ENCODE data around the gene INAFM2. TPM values are rescaled to one million over a fixed set of nuclear protein-coding genes. Genes with fewer than 3 reads are reported as not detected.

Gene INAFM2
- total RNA-seq, 1 donor from 2014 or later = 9.5 TPM

DNA sequence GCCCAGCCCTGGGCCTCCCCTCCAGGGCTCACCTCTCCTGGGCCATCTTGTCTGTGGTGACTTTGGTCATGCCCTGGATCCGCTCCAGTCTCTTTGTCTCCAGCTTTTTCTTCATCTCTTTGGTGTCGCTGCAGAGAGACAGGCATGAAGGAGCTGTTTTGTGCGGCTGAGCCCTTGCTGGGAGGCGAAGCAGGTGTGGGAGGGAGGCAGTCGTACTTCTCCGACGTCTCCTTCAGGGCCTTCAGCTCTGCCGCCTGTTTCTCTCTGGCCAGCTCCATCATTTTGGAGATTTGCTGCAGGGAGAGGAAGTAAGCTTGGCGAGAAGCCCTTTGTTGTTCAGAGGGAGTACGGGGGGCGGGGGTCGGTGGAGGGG is 33.0 kb upstream of the INAFM2 start:
- CTCF ChIA-PET = interaction anchor here (6.0 kb wide), 1 partner anchor 47 kb away, joined by 41 read pairs; no protein-coding TSS in a partner anchor
- H3K4me3 Mint-ChIP-seq = no peak overlapping the region
- TF ChIP-seq, protein P1, sequence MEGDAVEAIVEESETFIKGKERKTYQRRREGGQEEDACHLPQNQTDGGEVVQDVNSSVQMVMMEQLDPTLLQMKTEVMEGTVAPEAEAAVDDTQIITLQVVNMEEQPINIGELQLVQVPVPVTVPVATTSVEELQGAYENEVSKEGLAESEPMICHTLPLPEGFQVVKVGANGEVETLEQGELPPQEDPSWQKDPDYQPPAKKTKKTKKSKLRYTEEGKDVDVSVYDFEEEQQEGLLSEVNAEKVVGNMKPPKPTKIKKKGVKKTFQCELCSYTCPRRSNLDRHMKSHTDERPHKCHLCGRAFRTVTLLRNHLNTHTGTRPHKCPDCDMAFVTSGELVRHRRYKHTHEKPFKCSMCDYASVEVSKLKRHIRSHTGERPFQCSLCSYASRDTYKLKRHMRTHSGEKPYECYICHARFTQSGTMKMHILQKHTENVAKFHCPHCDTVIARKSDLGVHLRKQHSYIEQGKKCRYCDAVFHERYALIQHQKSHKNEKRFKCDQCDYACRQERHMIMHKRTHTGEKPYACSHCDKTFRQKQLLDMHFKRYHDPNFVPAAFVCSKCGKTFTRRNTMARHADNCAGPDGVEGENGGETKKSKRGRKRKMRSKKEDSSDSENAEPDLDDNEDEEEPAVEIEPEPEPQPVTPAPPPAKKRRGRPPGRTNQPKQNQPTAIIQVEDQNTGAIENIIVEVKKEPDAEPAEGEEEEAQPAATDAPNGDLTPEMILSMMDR (IDR thresholded peaks at IDR 0.05) = no peak
- DNase-seq (no peak), ATAC-seq (ENCODE audit: low read depth) (no peak)
- H3K27ac Mint-ChIP-seq = no peak overlapping the region
- H3K9me3 Mint-ChIP-seq = no peaks in the 10 kb centered on the region
- no peaks in the 10 kb centered on the region for H3K4me1 Mint-ChIP-seq
- intact Hi-C loops (cut with micrococcal nuclease) = no loop called here
- POLR2A ChIA-PET = interaction anchor here (0.6 to 2.5 kb wide), 4 partner anchors 17 to 672 kb away, joined by 3 to 6 read pairs (median 3); partner anchors contain the start of gene PLCB2
- H3K27me3 Mint-ChIP-seq = no peaks in the 10 kb centered on the region
- peaks cover 48% of the 10 kb centered on the region for H3K36me3 Mint-ChIP-seq (ENCODE audit: low read depth)

- Mint-ChIP-seq H3K4me1 (no peaks in the 10 kb centered on the region), H3K36me3 (ENCODE audit: low read depth) (peaks cover 53% of the 10 kb centered on the region), H3K4me3 (no peak overlapping the region), H3K27ac (no peak overlapping the region), H3K9me3 (no peaks in the 10 kb centered on the region), H3K27me3 (no peaks in the 10 kb centered on the region)
- POLR2A ChIA-PET = interaction anchor here (0.6 to 2.5 kb wide), 3 partner anchors 16 to 672 kb away, joined by 3 to 6 read pairs (median 3); partner anchors contain the start of gene PLCB2
- intact Hi-C loops (cut with micrococcal nuclease) = no loop called here
- TF ChIP-seq, protein P1 (IDR thresholded peaks at IDR 0.05) = no peak
- DNase-seq (no peak), ATAC-seq (ENCODE audit: low read depth) (no peak)
- CTCF ChIA-PET = interaction anchor here (6.0 kb wide), 1 partner anchor 47 kb away, joined by 41 read pairs; no protein-coding TSS in a partner anchor
Measured at GRCh38 chr15:40290918-40291574, 32.4 kb upstream of the INAFM2 start.

DNA sequence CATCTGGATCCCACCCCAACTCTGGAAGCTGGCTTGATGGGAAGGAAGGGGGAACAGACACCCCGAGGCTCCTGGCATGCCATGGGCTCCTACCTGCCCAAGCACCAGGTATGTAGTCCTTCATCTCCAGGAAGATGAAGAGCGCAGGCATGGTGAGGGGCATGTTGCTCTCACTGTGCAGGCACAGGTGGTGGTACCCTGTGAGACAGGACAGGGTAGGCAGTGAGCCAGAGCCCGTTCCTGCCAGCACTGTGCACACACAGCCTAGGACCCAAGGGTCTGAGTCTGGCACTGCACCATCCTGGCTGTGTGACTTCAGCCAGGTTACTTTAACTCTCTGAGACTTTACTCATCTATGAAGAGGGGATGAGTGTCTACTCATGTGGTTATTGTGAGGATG is 31.2 kb upstream of the INAFM2 start:
- Mint-ChIP-seq H3K4me1 (peaks cover 3% of the 10 kb centered on the region), H3K4me3 (no peak overlapping the region), H3K27ac (no peak overlapping the region), H3K36me3 (ENCODE audit: low read depth) (peaks cover 62% of the 10 kb centered on the region), H3K27me3 (no peaks in the 10 kb centered on the region), H3K9me3 (no peaks in the 10 kb centered on the region)
- ChIA-PET CTCF (interaction anchor here (2.0 kb wide), 1 partner anchor 52 kb away, joined by 4 read pairs; no protein-coding TSS in a partner anchor), POLR2A (no interaction called here)
- intact Hi-C loops (cut with micrococcal nuclease) = no loop called here
- TF ChIP-seq, protein P1 (IDR thresholded peaks at IDR 0.05) = no peak
- no peak for ATAC-seq (ENCODE audit: low read depth)
- DNase-seq = no peak

- Mint-ChIP-seq H3K27ac (no peak overlapping the region), H3K4me3 (no peak overlapping the region), H3K4me1 (peaks cover 3% of the 10 kb centered on the region), H3K36me3 (ENCODE audit: low read depth) (peaks cover 66% of the 10 kb centered on the region), H3K9me3 (no peaks in the 10 kb centered on the region), H3K27me3 (no peaks in the 10 kb centered on the region)
- ATAC-seq (ENCODE audit: low read depth) (no peak), DNase-seq (no peak)
- ChIA-PET POLR2A (no interaction called here), CTCF (interaction anchor here (1.0 to 2.0 kb wide), 3 partner anchors 13 to 51 kb away, joined by 3 to 4 read pairs (median 4); no protein-coding TSS in a partner anchor)
- TF ChIP-seq, protein P1 (IDR thresholded peaks at IDR 0.05) = no peak
- intact Hi-C loops (cut with micrococcal nuclease) = no loop called here
Measured at GRCh38 chr15:40293006-40293405, 30.5 kb upstream of the INAFM2 start.

All from activated B cell treated with CpG ODN at 0.5 μM for 24 hours (primary cell).